GM12891 (cell line): Measurements from ENCODE around the gene FMOD.

Experiments
- PAX5 ChIP-seq: IDR thresholded peaks from 2 replicates; pipeline ENCODE4 v1.6.1; 2011; ENCODE audit warnings: low read length, moderate library complexity, mild to moderate bottlenecking; ENCODE audit not compliant: insufficient read depth, severe bottlenecking
- POLR2A ChIP-seq: IDR thresholded peaks from 2 replicates; pipeline ENCODE4 v1.6.1; 2011; ENCODE audit warnings: low read depth, low read length, control low read depth
- POLR2AphosphoS5 ChIP-seq: IDR thresholded peaks from 2 replicates; pipeline ENCODE4 v1.6.1; 2011; ENCODE audit warnings: low read depth, low read length, control low read depth

- no peak for TF ChIP-seq POLR2AphosphoS5
- TF ChIP-seq POLR2A, result no peak
- TF ChIP-seq PAX5, result no peak
These were observed 18.7 kb upstream of the FMOD start for GRCh38 chr1:203369666-203370065.
